Mucosa of stomach (tissue), 1 donor: ENCODE data around the gene ADAM17.

Source experiments
- H3K27me3 ChIP-seq: one replicate; pipeline ENCODE4 v1.7.0; 2013; ENCODE audit warnings: mild to moderate bottlenecking, low read length; ENCODE audit not compliant: control insufficient read depth, insufficient read depth
- H3K36me3 ChIP-seq: one replicate; pipeline ENCODE4 v1.7.0; 2013; ENCODE audit warnings: low read length; ENCODE audit not compliant: control insufficient read depth, insufficient read depth
- H3K4me1 ChIP-seq: one replicate; pipeline ENCODE4 v1.7.0; 2013; ENCODE audit warnings: mild to moderate bottlenecking, low read length; ENCODE audit not compliant: control insufficient read depth, insufficient read depth
- H3K4me3 ChIP-seq: one replicate; pipeline ENCODE4 v1.7.0; 2013; ENCODE audit warnings: low read length
- H3K9ac ChIP-seq: one replicate; pipeline ENCODE4 v1.7.0; 2013; ENCODE audit warnings: mild to moderate bottlenecking, low read length, moderate library complexity
- H3K9me3 ChIP-seq: one replicate; pipeline ENCODE4 v1.7.0; 2013; ENCODE audit warnings: mild to moderate bottlenecking, low read length, moderate library complexity; ENCODE audit not compliant: control insufficient read depth
- donor health status: Pancreatic carcinoma.

ADAM17 gene

GRCh38 chr2:9461079-9461478 lies 94.6 kb downstream of the ADAM17 start:
- H3K4me3 ChIP-seq: no peak overlapping the region
- H3K36me3 ChIP-seq: no peaks in the 10 kb centered on the region
- no peaks in the 10 kb centered on the region for H3K27me3 ChIP-seq
- no peaks in the 10 kb centered on the region for H3K4me1 ChIP-seq
- H3K9ac ChIP-seq: no peak overlapping the region
- no peaks in the 10 kb centered on the region for H3K9me3 ChIP-seq

- Histone ChIP-seq H3K36me3 (peaks cover under 1% of the 10 kb centered on the region), H3K4me3 (no peak overlapping the region), H3K9ac (no peak overlapping the region), H3K4me1 (no peaks in the 10 kb centered on the region), H3K27me3 (no peaks in the 10 kb centered on the region), H3K9me3 (no peaks in the 10 kb centered on the region)
These were observed 95.1 kb downstream of the ADAM17 start for GRCh38 chr2:9460441-9461017.

GRCh38 chr2:9451231-9451630 lies 104.4 kb downstream of the ADAM17 start:
- Histone ChIP-seq H3K36me3 (peaks cover 5% of the 10 kb centered on the region), H3K9me3 (no peaks in the 10 kb centered on the region), H3K9ac (no peak overlapping the region), H3K27me3 (no peaks in the 10 kb centered on the region), H3K4me1 (no peaks in the 10 kb centered on the region), H3K4me3 (no peak overlapping the region)

- Histone ChIP-seq H3K9me3 (no peaks in the 10 kb centered on the region), H3K27me3 (no peaks in the 10 kb centered on the region), H3K36me3 (no peaks in the 10 kb centered on the region), H3K4me3 (no peak overlapping the region), H3K4me1 (no peaks in the 10 kb centered on the region), H3K9ac (no peak overlapping the region)
These were observed 110.5 kb downstream of the ADAM17 start for GRCh38 chr2:9445089-9445488.

GRCh38 chr2:9443526-9443925 lies 112.1 kb downstream of the ADAM17 start:
- H3K36me3 ChIP-seq: no peaks in the 10 kb centered on the region
- H3K4me1 ChIP-seq: no peaks in the 10 kb centered on the region
- H3K9me3 ChIP-seq: no peaks in the 10 kb centered on the region
- no peaks in the 10 kb centered on the region for H3K27me3 ChIP-seq
- no peak overlapping the region for H3K4me3 ChIP-seq
- no peak overlapping the region for H3K9ac ChIP-seq

GRCh38 chr2:9441556-9441955 lies 114.1 kb downstream of the ADAM17 start:
- H3K36me3 ChIP-seq: no peaks in the 10 kb centered on the region
- H3K9ac ChIP-seq: no peak overlapping the region
- H3K9me3 ChIP-seq: no peaks in the 10 kb centered on the region

GRCh38 chr2:9440058-9440727 lies 115.4 kb downstream of the ADAM17 start:
- no peak overlapping the region for H3K4me3 ChIP-seq
- no peak overlapping the region for H3K9ac ChIP-seq
- H3K4me1 ChIP-seq: no peaks in the 10 kb centered on the region

More at GRCh38 chr2:9441556-9441955, 114.1 kb downstream of the ADAM17 start:
- Histone ChIP-seq H3K4me1 (no peaks in the 10 kb centered on the region), H3K27me3 (no peaks in the 10 kb centered on the region), H3K4me3 (no peak overlapping the region)

GRCh38 chr2:9439536-9439935 lies 116.1 kb downstream of the ADAM17 start:
- Histone ChIP-seq H3K36me3 (peaks cover 2% of the 10 kb centered on the region), H3K4me1 (no peaks in the 10 kb centered on the region), H3K4me3 (no peak overlapping the region), H3K9me3 (no peaks in the 10 kb centered on the region), H3K9ac (no peak overlapping the region), H3K27me3 (no peaks in the 10 kb centered on the region)

More at GRCh38 chr2:9440058-9440727, 115.4 kb downstream of the ADAM17 start:
- no peaks in the 10 kb centered on the region for H3K9me3 ChIP-seq
- H3K36me3 ChIP-seq: no peaks in the 10 kb centered on the region
- no peaks in the 10 kb centered on the region for H3K27me3 ChIP-seq
